GM21576 (cell line): ENCODE results near the gene ZCCHC17.
"Not testable (repeated sequence)": the region's sequence is repeated elsewhere in the genome, so short reads cannot be mapped to it uniquely, and the experiment has no call there.

Experiments
- ATAC-seq: cut with Tn5 transposase; IDR thresholded peaks from one replicate; pipeline ENCODE4 v1.9.1; 2021; ENCODE audit warnings: mild to moderate bottlenecking, moderate library complexity; ENCODE audit not compliant: unreplicated experiment

ZCCHC17 gene

GRCh38 chr1:31296486-31297276, at the start of gene ZCCHC17, which contains the start of gene SNRNP40:
TSS of gene ZCCHC17 (plus strand) at chr1:31297032. CDS start at chr1:31310099, 13,067 bp downstream.
TSS of gene SNRNP40 (minus strand) at chr1:31296788. CDS start at chr1:31296751, 37 bp downstream.
- ATAC-seq = peak; percentile 94

DNA sequence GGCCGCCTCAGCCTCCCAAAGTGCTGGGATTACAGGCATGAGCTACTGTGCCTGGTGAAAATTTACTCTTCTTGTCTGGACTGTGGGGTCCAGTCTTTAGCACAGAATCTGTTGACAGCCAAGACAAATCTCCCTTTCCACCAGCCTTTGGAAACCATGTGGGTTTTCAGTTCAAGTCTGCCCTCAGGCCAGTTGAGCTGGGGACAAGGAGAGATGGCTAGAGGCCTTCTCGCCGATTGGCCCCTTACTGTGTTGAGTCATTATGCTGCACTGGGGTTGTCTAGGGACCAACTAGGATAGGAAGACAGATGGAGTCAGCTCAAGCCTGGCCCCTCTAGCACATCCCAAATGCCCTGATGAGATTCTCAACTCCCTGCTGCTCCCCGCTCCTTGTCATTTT, 48.6 kb upstream of the ZCCHC17 start:
- no peak for ATAC-seq

DNA sequence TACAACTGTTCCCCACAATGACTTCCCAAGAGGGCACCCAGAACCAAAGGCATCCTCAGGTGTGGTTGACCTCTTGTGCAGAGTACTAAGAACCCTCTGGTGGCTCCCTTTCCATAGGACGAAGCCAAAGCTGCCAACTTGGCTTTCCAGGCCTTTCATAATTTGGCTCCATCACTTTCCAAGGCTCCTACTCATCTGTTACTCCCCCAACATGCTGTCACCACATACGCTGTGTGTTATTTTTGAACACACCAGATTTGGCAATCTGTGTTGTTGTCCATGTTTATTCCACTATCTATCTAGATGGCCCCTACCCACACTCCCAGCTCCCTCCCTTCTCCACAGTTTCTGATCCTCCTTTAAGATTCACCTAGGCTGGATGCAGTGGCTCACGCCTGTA, 47.0 kb upstream of the ZCCHC17 start:
- no peak for ATAC-seq

GRCh38 chr1:31257213-31257612, 39.6 kb upstream of the ZCCHC17 start:
- no peak for ATAC-seq

DNA sequence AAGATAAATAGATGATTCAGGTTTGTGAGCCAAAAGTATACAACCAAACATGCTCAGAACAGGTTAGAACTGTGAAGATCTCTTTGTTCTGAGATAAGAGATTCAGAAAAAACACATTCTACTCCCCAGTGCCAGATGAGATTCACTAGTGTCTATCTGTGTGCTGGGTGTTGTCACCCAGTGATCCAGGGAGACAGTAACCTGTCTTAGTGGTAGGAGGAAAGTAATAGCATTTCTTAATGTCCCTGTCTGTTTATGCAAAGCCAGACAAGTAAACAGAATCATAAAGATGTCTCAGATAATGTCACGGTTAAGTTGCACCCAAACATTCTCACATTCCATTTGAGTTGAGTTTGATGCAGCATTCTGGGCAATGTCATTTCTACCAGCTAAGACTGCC, 38.3 kb upstream of the ZCCHC17 start:
- ATAC-seq = no peak

DNA sequence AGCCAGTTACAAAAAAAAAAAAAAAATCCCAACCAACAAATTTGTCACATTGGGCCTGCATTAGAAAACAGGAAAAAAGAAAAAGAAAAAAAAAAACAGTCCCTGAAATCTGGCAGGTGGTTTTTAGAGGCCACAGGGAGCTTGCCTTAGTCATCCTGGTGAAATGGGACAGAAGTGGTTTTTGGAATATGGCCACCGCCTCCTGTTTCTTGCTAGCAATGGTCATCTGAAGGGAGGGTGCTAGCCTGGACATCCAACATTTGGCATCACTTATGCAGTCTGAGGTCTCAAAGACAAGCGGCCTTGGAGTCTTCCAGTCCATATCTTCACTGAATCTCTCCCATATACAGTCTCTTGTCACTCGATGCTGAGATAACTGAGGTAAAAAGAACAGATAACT, 37.1 kb upstream of the ZCCHC17 start:
- ATAC-seq = no peak

- ATAC-seq = no peak
Observed at GRCh38 chr1:31261916-31262315, 34.9 kb upstream of the ZCCHC17 start.

GRCh38 chr1:31262393-31262792, 34.4 kb upstream of the ZCCHC17 start:
- not testable (repeated sequence) for ATAC-seq

DNA sequence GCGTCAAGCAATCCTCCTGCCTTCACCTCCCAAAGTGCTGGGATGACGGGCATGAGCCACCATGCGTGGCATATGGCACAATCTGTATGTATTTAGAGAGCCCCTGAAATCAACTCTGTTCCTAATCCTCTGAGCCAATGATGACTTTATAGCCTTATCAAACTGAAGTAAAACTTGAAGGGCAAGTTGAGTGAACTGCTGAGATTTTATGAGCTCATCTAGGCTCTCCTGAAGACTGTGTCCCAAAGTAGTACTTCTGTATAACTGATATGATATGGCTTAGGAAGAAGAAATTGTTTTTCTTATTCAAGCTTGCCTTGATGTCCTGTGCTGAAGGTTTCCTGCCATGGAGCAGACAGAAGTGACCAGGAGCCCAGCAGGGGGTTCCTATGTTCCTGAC, 33.4 kb upstream of the ZCCHC17 start:
- ATAC-seq = no peak

DNA sequence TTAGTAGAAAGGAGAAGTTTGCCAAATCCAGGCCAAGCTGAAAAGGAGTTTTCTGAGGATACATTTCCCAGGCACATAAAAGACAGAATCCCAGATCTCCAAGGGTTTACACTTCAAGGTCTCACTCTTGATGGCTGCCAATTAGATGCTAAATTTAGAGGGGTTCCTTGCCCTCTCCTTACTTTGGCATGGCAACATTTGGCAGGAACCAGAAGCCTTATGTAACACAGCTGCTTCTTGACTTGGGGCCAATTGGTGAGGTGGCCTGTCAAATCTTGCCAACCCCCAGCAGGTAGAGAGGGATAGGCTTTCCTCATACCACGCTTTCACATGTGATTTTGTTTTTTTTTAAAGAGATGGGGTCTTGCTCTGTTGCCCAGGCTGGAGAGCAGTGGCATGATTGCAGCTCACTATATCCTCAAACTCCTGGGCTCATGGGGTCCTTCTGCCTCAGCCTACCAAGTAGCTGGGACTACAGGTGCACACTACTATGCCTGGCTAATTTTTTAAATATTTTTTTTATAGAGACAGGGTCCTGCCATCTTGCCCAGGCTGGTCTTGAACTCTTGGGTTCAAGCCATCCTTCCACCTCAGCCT, 31.9 kb upstream of the ZCCHC17 start:
- ATAC-seq = no peak

- no peak for ATAC-seq
Observed at GRCh38 chr1:31266547-31266946, 30.3 kb upstream of the ZCCHC17 start.

DNA sequence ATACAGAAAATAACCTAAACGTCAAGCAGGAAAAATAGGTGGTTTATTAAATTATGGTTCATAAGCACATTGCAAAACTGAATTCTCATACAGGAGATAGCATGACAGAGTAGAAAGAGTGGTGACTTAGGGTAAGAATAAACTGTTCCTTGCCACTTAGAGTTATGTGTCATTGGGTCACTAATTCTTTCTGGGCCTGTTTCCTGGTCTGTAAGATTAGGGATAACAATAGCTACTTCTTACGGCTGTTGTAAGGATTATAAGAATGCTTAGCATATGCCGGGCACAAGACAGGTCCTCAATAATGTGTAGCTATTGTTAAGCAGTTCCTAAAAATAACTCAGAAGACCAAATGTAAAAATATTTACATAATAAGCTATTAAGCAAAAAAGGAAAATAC, 24.5 kb upstream of the ZCCHC17 start:
- ATAC-seq = no peak

DNA sequence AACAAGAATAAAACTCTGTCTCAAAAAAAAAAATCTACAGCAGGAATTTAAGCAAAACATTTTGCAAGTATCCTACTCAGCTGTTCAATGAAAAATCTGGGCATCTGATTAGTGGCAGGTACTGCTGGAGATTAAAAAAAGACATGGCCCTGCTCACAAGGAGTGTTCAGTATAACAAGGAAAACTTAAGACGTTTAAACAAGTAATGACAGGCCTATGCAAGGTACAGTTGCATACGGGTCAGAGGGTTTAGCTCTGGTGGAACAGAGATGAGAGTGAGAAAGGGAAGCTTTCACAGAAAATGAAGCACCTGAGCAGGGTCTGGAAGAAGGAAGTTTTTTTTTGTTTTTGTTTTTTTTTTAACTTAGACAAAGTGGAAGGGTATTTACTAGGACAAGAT, 23.2 kb upstream of the ZCCHC17 start:
- ATAC-seq = no peak

GRCh38 chr1:31282426-31282825, 14.4 kb upstream of the ZCCHC17 start:
- ATAC-seq = not testable (repeated sequence)

- not testable (repeated sequence) for ATAC-seq
Observed at GRCh38 chr1:31287791-31288190, 9.0 kb upstream of the ZCCHC17 start.

- no peak for ATAC-seq
Observed at GRCh38 chr1:31289021-31289420, 7.8 kb upstream of the ZCCHC17 start.

GRCh38 chr1:31295874-31296485, 852 bp upstream of the ZCCHC17 start:
- ATAC-seq = no peak

- ATAC-seq = no peak
Observed at GRCh38 chr1:31297277-31298247, 730 bp downstream of the ZCCHC17 start.

- no peak for ATAC-seq
Observed at GRCh38 chr1:31299365-31299764, 2.5 kb downstream of the ZCCHC17 start.

DNA sequence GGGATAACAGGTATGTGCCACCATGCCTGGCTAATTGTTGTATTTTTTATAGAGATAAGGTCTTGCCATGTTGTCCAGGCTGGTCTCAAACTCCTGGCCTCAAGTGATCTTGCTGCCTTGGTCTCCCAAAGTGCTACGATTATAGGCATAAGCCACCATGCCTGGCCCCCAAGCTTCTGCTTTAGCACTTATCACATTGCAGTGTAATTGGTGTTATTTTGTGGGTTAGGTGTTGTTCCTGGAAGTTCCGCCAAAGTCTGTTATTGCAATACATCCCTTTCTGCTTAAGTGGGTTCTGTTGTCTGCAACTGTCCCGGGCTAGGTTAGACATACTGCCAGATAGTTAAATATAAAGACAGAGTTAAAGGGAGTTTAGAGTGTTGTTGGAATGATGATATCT, 3.4 kb downstream of the ZCCHC17 start:
- no peak for ATAC-seq
